Keratinocyte (primary cell): Measurements from ENCODE around the gene CTXND1. TPM values are rescaled to one million over a fixed set of nuclear protein-coding genes. Genes with fewer than 3 reads are reported as not detected.

Experiments
- DNase-seq: peaks from one replicate; pipeline ENCODE4 v3.0.0-alpha.2; 2011; ENCODE audit warnings: low read depth, missing footprints, low spot score
- FAIRE-seq: peaks from 2 replicates; lab custom pipeline; 2011; peaks lifted over from hg19 to GRCh38; lab: Jason Lieb, UNC
- H2AFZ ChIP-seq: 2 replicates; pipeline ENCODE4 v1.6.0; 2012; ENCODE audit warnings: low read length, control low read depth, inconsistent platforms; ENCODE audit not compliant: control insufficient read depth
- H3K27ac ChIP-seq: 2 replicates; pipeline ENCODE4 v1.5.1; 2011; ENCODE audit warnings: low read length; ENCODE audit not compliant: control insufficient read depth, insufficient read depth
- H3K27me3 ChIP-seq: 3 replicates; pipeline ENCODE4 v1.6.0; 2011; ENCODE audit warnings: low read length; ENCODE audit not compliant: control insufficient read depth, insufficient read depth; ENCODE audit errors: extremely low read depth
- H3K36me3 ChIP-seq, 2 experiments: 2 replicates in 1 of 2; 3 replicates in 1 of 2; pipeline ENCODE4 v1.5.1; 2011; ENCODE audit warnings: low read length in 2 of 2, mild to moderate bottlenecking in 1 of 2; ENCODE audit not compliant: control insufficient read depth in 2 of 2, insufficient read depth in 2 of 2; ENCODE audit errors: extremely low read depth in 1 of 2
- H3K4me1 ChIP-seq: 3 replicates; pipeline ENCODE4 v1.5.1; 2011; ENCODE audit warnings: low read length; ENCODE audit not compliant: control insufficient read depth, insufficient read depth; ENCODE audit errors: extremely low read depth
- H3K4me2 ChIP-seq: 3 replicates; pipeline ENCODE4 v1.6.0; 2011; ENCODE audit warnings: low read depth, low read length; ENCODE audit not compliant: control insufficient read depth, insufficient read depth; ENCODE audit errors: extremely low read depth
- H3K4me3 ChIP-seq, 3 experiments: fragments of 200-600 bp in 1 of 3; sonication (generic) in 1 of 3; 2 replicates in 2 of 3; 3 replicates in 1 of 3; pipeline ENCODE4 v1.5.1; 2011 to 2016; ENCODE audit warnings: low read length in 3 of 3, mild to moderate bottlenecking in 3 of 3, control low read depth in 2 of 3, inconsistent platforms in 1 of 3, low read depth in 1 of 3, mixed read lengths in 1 of 3, mixed run types in 1 of 3, moderate library complexity in 1 of 3; ENCODE audit not compliant: control insufficient read depth in 2 of 3, insufficient read depth in 2 of 3; ENCODE audit errors: extremely low read depth in 1 of 3
- H3K79me2 ChIP-seq: 2 replicates; pipeline ENCODE4 v1.6.0; 2012; ENCODE audit warnings: low read length; ENCODE audit not compliant: control insufficient read depth, insufficient read depth
- H3K9ac ChIP-seq: 3 replicates; pipeline ENCODE4 v1.6.0; 2011; ENCODE audit warnings: low read length; ENCODE audit not compliant: control insufficient read depth, insufficient read depth; ENCODE audit errors: extremely low read depth
- H3K9me1 ChIP-seq: 3 replicates; pipeline ENCODE4 v1.6.0; 2011; ENCODE audit warnings: low read length; ENCODE audit not compliant: control insufficient read depth, insufficient read depth; ENCODE audit errors: extremely low read depth
- H3K9me3 ChIP-seq: 2 replicates; pipeline ENCODE4 v1.5.1; 2012; ENCODE audit warnings: low read depth, low read length; ENCODE audit not compliant: control insufficient read depth
- H4K20me1 ChIP-seq: 3 replicates; pipeline ENCODE4 v1.6.0; 2011; ENCODE audit warnings: low read length; ENCODE audit not compliant: control insufficient read depth, insufficient read depth; ENCODE audit errors: extremely low read depth
- CTCF ChIP-seq, 3 experiments: IDR thresholded peaks in 1 of 3; conservative IDR thresholded peaks in 1 of 3; optimal IDR thresholded peaks in 1 of 3; 2 replicates in 2 of 3; 3 replicates in 1 of 3; pipeline versions ENCODE3 to v1.5.1; 2011; ENCODE audit warnings: low read length in 3 of 3, mild to moderate bottlenecking in 3 of 3, moderate library complexity in 2 of 3, control low read depth in 1 of 3, inconsistent platforms in 1 of 3; ENCODE audit not compliant: insufficient read depth in 2 of 3; ENCODE audit errors: extremely low read depth in 1 of 3
- EZH2 ChIP-seq: IDR thresholded peaks from one replicate; pipeline ENCODE4 v1.6.1; 2012; ENCODE audit warnings: inconsistent platforms, mild to moderate bottlenecking, low read length, moderate library complexity
- dilution Hi-C: fragments of 300-500 bp; cut with MboI; formaldehyde crosslinking; loops from one replicate; pipeline ENCODE4 v1.7.0; 2020; ENCODE audit warnings: low sequenced_read_pairs; ENCODE audit not compliant: extremely low pct_ligation_motif_present
- polyA plus RNA-seq, 5 experiments: library from polyadenylated mRNA; depleted of rRNA in 3 of 5; stranded (reverse) in 3 of 5; stranded (forward) in 1 of 5; unstranded in 1 of 5; fragments of >200 nt; gene quantifications; 1 replicate in 1 of 5; 2 replicates in 3 of 5; 3 replicates in 1 of 5; pipeline versions ENCODE4 v1.2.1 to v1.2.3, GENCODE V29; 2011 to 2012; ENCODE audit warnings: missing spikeins in 2 of 5, low read depth in 1 of 5, low replicate concordance in 1 of 5

The CTXND1 gene
- polyA plus RNA-seq, 1 donor (not counting 4 experiments of a cell fraction or from before 2014, with no cell fraction given), result not detected

- Histone ChIP-seq H3K27me3 (no peaks in the 10 kb centered on the region), H4K20me1 (no peaks in the 10 kb centered on the region), H3K9ac (no peak overlapping the region), H3K4me2 (no peak overlapping the region), H3K4me1 (no peaks in the 10 kb centered on the region), H2AFZ (no peak overlapping the region), H3K9me1 (no peaks in the 10 kb centered on the region), H3K36me3 (peaks cover 0 to 4% of the 10 kb centered on the region in 2 experiments), H3K27ac (no peak overlapping the region), H3K9me3 (no peaks in the 10 kb centered on the region), H3K79me2 (no peaks in the 10 kb centered on the region), H3K4me3 (no peak overlapping the region)
- DNase-seq, result no peak
- dilution Hi-C loops, result no loop called here
- TF ChIP-seq CTCF (optimal IDR thresholded peaks at IDR 0.05 in 1 of 3, IDR thresholded peaks at IDR 0.05 in 1 of 3, conservative IDR thresholded peaks at IDR 0.05 in 1 of 3; ENCODE audit: extremely low read depth in 1 of 3, insufficient read depth in 2 of 3, low read length in 3 of 3) (no peak), EZH2 (no peak)
- FAIRE-seq, result no peak
Observed at GRCh38 chr15:80191198-80191597, 60.8 kb downstream of the CTXND1 start.

- dilution Hi-C loops, result no loop called here
- peaks cover 0 to 11% of the 10 kb centered on the region in 2 experiments for H3K36me3 ChIP-seq
- no peaks in the 10 kb centered on the region for H3K79me2 ChIP-seq
- FAIRE-seq (no peak), DNase-seq (no peak)
- no peak overlapping the region for H3K9ac ChIP-seq
- H2AFZ ChIP-seq, result no peak overlapping the region
- H3K4me2 ChIP-seq, result no peak overlapping the region
- no peak overlapping the region for H3K27ac ChIP-seq
- no peaks in the 10 kb centered on the region for H3K27me3 ChIP-seq
- no peaks in the 10 kb centered on the region for H4K20me1 ChIP-seq
- H3K4me1 ChIP-seq, result no peaks in the 10 kb centered on the region
- H3K9me3 ChIP-seq, result no peaks in the 10 kb centered on the region
- TF ChIP-seq EZH2 (no peak), CTCF (optimal IDR thresholded peaks at IDR 0.05 in 1 of 3, IDR thresholded peaks at IDR 0.05 in 1 of 3, conservative IDR thresholded peaks at IDR 0.05 in 1 of 3; ENCODE audit: extremely low read depth in 1 of 3, insufficient read depth in 2 of 3, low read length in 3 of 3) (no peak)
- H3K4me3 ChIP-seq, result no peak overlapping the region
- H3K9me1 ChIP-seq, result no peaks in the 10 kb centered on the region
Observed at GRCh38 chr15:80188251-80188650, 63.8 kb downstream of the CTXND1 start.
